ENCODE data around the gene GOLIM4.

The GOLIM4 gene

GRCh38 chr3:168124791-168125190 is 29.1 kb upstream of the GOLIM4 start:
- TF ChIP-seq CTCF (IDR thresholded peaks at IDR 0.05; ENCODE audit: insufficient read depth, missing control alignments), result no peak
- FAIRE-seq (no peak), DNase-seq (ENCODE audit: insufficient read length, low spot score) (no peak)

- DNase-seq (ENCODE audit: insufficient read length, low spot score) (no peak), FAIRE-seq (no peak)
- TF ChIP-seq CTCF (IDR thresholded peaks at IDR 0.05; ENCODE audit: insufficient read depth, missing control alignments), result no peak
Observed at GRCh38 chr3:168124291-168124690, 28.6 kb upstream of the GOLIM4 start.

GRCh38 chr3:168123201-168124176 is 27.8 kb upstream of the GOLIM4 start:
- DNase-seq (ENCODE audit: insufficient read length, low spot score) (no peak), FAIRE-seq (no peak)
- TF ChIP-seq CTCF (IDR thresholded peaks at IDR 0.05; ENCODE audit: insufficient read depth, missing control alignments), result no peak

- DNase-seq (ENCODE audit: insufficient read length, low spot score) (no peak), FAIRE-seq (no peak)
- TF ChIP-seq CTCF (IDR thresholded peaks at IDR 0.05; ENCODE audit: insufficient read depth, missing control alignments), result no peak
Observed at GRCh38 chr3:168121184-168122017, 25.7 kb upstream of the GOLIM4 start.

- TF ChIP-seq CTCF (IDR thresholded peaks at IDR 0.05; ENCODE audit: insufficient read depth, missing control alignments), result no peak
- FAIRE-seq (no peak), DNase-seq (ENCODE audit: insufficient read length, low spot score) (no peak)
Observed at GRCh38 chr3:168117853-168118313, 22.2 kb upstream of the GOLIM4 start.

- no peak for TF ChIP-seq CTCF (IDR thresholded peaks at IDR 0.05; ENCODE audit: insufficient read depth, missing control alignments)
- no peak for FAIRE-seq
Observed at GRCh38 chr3:168117059-168117458, 21.3 kb upstream of the GOLIM4 start.

More at GRCh38 chr3:168117059-168117458, 21.3 kb upstream of the GOLIM4 start:
- no peak for DNase-seq (ENCODE audit: insufficient read length, low spot score)

All from D721Med (cell line).